COLO668 (cell line): ENCODE data around the gene TSPAN12.
A peak's percentile ranks its signal among the peaks of the same experiment; 100 is the strongest.
"Not testable (repeated sequence)": the region's sequence is repeated elsewhere in the genome, so short reads cannot be mapped to it uniquely, and the experiment has no call there.

Experiments used
- DNase-seq: peaks from one replicate; lab custom pipeline; 2025; ENCODE audit not compliant: unreplicated experiment; lab: John Stamatoyannopoulos, UW

Gene TSPAN12

DNA sequence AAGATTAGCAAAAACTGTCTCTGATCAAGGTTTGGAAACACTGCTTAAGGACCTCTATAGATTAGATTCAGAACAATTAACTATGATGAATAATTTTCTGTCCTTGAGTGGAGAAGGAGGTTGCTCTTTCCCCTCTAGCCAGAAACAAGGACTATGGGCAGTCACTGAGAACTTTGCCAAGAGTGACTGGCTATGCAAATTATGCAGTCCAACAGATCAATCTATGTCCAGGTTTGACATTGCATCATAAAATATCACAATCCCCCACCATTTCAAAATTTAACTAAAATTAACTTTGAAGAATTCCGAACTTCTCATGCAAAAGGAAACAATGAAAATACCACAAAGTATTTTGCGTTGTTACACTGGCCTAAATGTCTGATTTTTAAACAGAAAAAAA is 50.6 kb downstream of the TSPAN12 start:
- no peak for DNase-seq

DNA sequence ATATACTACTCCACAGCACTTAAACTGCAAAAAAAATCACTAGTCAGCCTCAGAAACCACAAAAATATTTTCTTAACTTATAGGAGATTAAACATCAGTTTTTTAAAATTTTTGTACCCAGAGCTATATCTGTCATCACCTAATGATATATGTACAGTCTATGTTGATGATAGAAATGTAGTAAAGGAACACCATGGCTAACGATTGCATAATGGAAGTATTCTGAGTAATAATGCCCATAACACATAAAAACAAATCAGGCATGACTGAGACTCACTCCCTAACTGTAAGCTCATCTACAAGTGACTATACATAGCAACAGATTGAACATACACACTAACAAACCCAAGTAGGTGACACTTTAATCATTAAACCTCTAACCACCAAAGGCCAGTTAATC is 51.3 kb downstream of the TSPAN12 start:
- DNase-seq, result no peak

DNA sequence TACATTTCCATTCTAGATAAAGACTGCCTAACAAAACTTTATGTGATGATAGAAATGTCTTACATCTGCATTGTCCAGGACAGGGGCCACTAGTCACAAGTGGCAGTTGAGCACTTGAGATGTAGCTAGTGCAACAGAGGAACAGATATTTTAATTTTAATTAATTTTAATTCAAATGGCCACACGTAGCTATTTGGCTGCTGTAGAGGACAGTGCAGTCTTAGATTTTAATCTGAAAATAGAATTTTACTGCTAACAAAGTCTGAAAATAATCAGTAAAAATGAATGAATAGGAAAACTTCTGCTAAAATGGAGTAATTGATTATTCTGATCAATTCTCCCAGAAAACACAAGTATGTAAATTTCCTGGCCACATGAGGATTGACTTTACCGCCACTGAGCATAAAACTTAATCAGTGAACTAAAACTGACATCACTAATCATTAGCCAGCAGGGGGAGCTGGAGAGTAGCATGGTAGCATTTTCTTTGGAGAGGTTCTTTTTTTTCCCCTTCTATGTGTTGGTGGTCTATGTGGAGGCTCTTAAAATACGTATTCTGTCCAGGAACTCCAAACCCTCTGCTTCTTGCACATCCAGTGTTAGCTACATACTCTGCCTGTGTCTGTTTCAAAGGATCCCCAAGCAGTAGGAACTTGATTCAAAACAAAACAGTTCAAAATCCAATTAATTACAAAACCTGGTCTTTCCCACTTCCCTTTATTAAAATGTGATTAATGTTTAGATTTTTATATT is 52.1 kb downstream of the TSPAN12 start:
- peak; percentile 58 for DNase-seq

DNA sequence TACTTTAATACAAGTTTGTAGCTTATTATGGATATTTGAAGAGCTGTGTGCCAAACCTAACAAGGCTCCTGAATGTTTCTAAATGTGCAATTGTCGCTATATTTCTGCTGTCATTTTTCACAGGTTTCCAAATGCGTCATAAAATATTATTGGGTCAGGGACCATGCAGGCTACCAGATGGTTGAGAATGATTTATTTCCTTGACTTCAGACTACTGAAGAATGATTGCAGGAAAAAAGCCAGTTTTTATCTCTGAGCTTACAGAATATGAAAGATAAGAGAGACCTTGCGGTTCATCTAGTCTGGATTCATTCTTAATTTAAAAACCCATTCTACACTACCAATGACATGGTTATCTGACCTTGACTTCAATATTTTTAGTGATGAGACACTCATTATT is 55.2 kb downstream of the TSPAN12 start:
- DNase-seq, result no peak

DNA sequence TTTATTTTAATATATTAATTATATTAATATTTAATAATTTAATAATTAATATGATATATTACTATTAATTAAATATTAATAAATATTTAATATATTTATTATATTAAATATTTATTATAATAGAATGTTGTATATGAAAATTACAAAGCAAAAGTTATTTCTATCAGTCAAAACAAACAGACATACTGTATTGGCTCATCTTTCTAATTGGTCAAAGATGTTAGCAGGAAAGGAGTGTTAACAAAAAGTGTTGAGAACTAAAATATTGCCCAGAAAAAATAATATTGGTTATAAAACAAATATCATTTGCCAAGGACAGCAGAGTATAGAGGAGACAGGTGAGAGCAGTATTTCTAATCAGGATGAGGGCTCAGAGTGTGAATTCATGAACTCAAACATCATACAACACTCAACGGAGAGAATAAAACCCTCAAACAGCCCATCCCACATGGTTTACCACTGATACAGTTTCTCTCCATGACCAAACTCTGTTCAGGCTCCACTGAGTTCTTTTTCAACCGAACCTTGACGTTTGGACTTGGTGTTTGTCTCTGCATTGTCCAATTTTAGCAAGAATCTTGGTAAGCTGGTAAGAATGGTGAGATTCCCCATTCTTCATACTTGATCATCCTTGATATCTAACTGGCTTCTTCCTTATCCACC is 58.0 kb downstream of the TSPAN12 start:
- no peak for DNase-seq

GRCh38 chr7:120799147-120799546 is 58.8 kb downstream of the TSPAN12 start:
- no peak for DNase-seq

DNA sequence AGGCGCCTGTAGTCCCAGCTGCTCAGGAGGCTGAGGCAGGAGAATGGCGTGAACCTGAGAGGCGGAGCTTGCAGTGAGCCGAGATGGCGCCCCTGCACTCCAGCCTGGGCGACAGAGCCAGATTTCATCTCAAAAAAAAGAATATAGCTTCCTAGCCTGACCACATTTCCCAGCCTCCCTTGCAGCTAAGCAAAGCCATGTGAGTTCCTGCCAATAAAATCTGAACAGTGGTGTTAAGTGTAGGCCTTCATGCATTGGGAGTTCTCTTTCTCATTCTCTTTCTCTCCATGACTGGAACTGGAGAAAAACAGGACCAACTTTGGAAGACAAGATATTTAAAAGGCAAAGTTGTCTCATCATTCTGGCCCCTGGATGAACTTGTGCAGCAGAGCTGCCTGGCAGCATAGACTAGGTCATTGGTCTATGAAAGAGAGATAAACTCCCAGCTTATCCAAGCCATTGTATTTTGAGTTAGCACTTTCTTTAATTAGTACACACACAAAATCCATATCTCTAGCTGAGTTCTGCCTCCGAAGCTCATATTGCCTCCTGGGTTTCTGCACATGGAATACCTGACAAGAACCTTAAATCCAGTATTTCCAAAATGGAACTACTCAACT is 60.8 kb downstream of the TSPAN12 start:
- no peak for DNase-seq

GRCh38 chr7:120794106-120794729 is 63.7 kb downstream of the TSPAN12 start:
- DNase-seq, result no peak

DNA sequence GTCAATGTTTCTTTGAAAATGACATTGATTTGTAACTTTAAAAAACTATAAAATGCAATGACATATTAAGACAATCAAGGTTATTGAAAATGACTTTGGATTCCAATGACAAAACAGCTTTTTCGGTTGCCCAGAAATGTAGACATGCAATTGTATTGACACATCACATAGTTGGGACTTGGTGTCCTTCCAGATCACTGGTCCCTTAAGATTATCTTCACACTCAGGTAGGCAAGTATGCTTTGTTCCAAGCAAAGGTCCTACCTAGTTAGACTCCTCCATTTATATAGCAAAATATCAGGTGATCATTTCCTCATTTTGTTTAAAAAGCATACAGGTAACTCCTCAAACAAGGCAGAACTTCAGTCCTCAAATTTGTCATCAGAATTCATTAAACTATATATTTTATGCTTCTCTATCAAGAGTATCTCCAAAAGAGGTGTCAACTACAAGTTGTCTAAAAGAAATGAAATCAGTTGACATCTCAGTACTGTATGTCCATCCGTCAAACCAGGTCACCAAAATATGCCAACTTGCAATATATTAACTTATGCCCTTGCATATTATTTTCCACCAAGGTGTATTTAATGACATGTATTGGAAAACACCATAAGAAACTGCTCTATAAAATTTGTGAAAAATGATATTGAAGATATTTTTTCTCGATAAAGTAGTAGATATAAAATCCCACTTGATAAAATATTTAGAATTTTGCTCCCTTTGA is 64.6 kb downstream of the TSPAN12 start:
- DNase-seq, result no peak

GRCh38 chr7:120792861-120793130 is 65.1 kb downstream of the TSPAN12 start:
- no peak for DNase-seq

GRCh38 chr7:120792091-120792860 is 65.7 kb downstream of the TSPAN12 start:
- DNase-seq, result peak; percentile 80

DNA sequence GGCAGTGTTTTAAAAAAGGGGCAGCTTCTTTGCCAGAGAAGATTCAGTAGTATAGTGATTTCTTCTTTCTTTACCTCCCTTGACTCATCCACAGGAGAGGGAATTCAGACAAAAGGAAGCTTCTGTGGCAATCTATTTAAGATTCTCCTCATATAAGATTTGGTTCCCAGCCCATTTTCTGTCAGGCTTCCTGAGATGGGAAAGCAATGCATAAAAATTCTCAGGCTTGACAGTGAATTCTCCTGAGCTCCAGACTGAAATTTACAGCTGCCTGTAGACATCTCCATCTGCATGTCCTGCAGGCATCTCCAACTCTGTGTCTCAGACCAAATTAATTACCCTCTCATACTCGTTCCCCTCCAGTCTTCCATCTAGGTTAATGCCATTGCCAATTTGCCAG is 72.8 kb downstream of the TSPAN12 start:
- DNase-seq, result no peak

- DNase-seq, result no peak
These were observed 74.2 kb downstream of the TSPAN12 start for GRCh38 chr7:120783721-120784120.

GRCh38 chr7:120783273-120783672 is 74.7 kb downstream of the TSPAN12 start:
- DNase-seq, result no peak

GRCh38 chr7:120781924-120782323 is 76.0 kb downstream of the TSPAN12 start:
- DNase-seq, result not testable (repeated sequence)

- no peak for DNase-seq
These were observed 77.0 kb downstream of the TSPAN12 start for GRCh38 chr7:120780938-120781337.

DNA sequence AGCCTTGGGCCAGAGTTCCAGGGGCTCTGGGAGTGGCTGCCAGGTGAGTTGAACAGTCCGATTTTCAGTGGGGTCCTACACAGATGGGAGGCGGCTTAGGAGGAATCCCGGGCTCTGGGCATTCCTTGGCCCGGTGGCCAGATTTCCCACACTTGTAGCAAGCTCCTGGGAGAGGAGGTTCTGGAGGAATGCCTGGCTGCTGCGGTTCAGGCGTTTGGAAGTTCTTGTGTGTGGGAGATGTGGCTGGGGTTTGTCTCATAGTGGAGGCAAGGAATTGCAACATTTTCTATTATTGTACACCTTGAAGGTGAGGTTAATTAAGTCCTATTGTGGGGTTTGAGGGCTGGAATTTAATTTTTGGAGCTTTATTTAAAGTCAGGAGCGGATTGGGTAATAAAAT is 77.5 kb downstream of the TSPAN12 start:
- DNase-seq, result not testable (repeated sequence)

DNA sequence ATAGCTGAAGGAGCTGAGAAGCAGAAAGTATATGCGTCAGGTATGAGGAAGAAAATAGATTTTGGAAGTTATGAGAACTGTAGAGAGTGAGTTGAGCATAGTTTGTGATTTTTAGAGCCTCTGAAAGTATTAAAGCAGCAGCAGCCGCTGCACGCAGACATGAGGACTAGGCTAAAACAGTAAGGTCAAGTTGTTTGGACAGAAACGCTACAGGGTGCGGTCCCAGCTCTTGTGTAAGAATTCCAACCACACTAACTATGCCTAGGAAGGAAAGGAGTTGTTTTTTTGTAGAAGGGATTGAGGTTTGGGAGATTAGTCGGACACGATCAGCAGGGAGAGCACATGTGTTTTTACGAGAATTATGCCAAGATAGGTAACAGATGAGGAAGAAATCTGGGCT is 78.9 kb downstream of the TSPAN12 start:
- not testable (repeated sequence) for DNase-seq

- no peak for DNase-seq
These were observed 82.2 kb downstream of the TSPAN12 start for GRCh38 chr7:120775755-120776154.

- no peak for DNase-seq
These were observed 83.5 kb downstream of the TSPAN12 start for GRCh38 chr7:120774481-120774880.

- no peak for DNase-seq
These were observed 87.7 kb downstream of the TSPAN12 start for GRCh38 chr7:120770206-120770605.
